KMS-11 (cell line): Measurements from ENCODE around the gene OR7C1.

Experiments used
- H2AFZ ChIP-seq: fragments of 200-600 bp; sonication (generic); 2 replicates; pipeline ENCODE4 v1.6.1; 2016; ENCODE audit warnings: antibody characterized with exemption, mixed run types, low read depth
- H3K27ac ChIP-seq: fragments of 200-600 bp; sonication (generic); 2 replicates; pipeline ENCODE4 v1.6.1; 2016; ENCODE audit warnings: mild to moderate bottlenecking, mixed run types
- H3K27me3 ChIP-seq: fragments of 200-600 bp; sonication (generic); 2 replicates; pipeline ENCODE4 v1.6.1; 2017; ENCODE audit warnings: mild to moderate bottlenecking, low read depth, mixed run types, moderate library complexity; ENCODE audit not compliant: insufficient read depth
- H3K36me3 ChIP-seq: fragments of 200-600 bp; sonication (generic); 2 replicates; pipeline ENCODE4 v1.6.1; 2017; ENCODE audit warnings: mild to moderate bottlenecking, mixed run types; ENCODE audit not compliant: insufficient read depth
- H3K4me1 ChIP-seq: fragments of 200-600 bp; sonication (generic); 2 replicates; pipeline ENCODE4 v1.6.1; 2016; ENCODE audit warnings: mild to moderate bottlenecking, low read depth, mixed run types; ENCODE audit not compliant: poor library complexity, severe bottlenecking
- H3K4me2 ChIP-seq: fragments of 200-600 bp; sonication (generic); 2 replicates; pipeline ENCODE4 v1.7.0; 2016; ENCODE audit warnings: mild to moderate bottlenecking, mixed run types
- H3K4me3 ChIP-seq: fragments of 200-600 bp; sonication (generic); IDR thresholded peaks from 2 replicates; pipeline ENCODE4 v1.6.1; 2017; ENCODE audit warnings: low read depth, low read length, mixed read lengths; ENCODE audit not compliant: insufficient read depth
- H3K79me2 ChIP-seq: fragments of 200-600 bp; sonication (generic); 2 replicates; pipeline ENCODE4 v1.6.1; 2016; ENCODE audit warnings: low read depth, mixed run types; ENCODE audit not compliant: insufficient read depth
- H3K9ac ChIP-seq: fragments of 200-600 bp; sonication (generic); 2 replicates; pipeline ENCODE4 v1.6.1; 2016; ENCODE audit warnings: mild to moderate bottlenecking, mixed run types
- H4K20me1 ChIP-seq: fragments of 200-600 bp; sonication (generic); 2 replicates; pipeline ENCODE4 v1.6.1; 2016; ENCODE audit warnings: mild to moderate bottlenecking, mixed run types; ENCODE audit not compliant: insufficient read depth
- TF ChIP-seq, protein P1 (sequence below): fragments of 200-600 bp; sonication (generic); conservative IDR thresholded peaks from 2 replicates; pipeline ENCODE4 v1.6.1; 2017; ENCODE audit warnings: low read depth, mild to moderate bottlenecking, antibody characterized with exemption, low read length, moderate library complexity, mixed read lengths

Gene OR7C1

DNA sequence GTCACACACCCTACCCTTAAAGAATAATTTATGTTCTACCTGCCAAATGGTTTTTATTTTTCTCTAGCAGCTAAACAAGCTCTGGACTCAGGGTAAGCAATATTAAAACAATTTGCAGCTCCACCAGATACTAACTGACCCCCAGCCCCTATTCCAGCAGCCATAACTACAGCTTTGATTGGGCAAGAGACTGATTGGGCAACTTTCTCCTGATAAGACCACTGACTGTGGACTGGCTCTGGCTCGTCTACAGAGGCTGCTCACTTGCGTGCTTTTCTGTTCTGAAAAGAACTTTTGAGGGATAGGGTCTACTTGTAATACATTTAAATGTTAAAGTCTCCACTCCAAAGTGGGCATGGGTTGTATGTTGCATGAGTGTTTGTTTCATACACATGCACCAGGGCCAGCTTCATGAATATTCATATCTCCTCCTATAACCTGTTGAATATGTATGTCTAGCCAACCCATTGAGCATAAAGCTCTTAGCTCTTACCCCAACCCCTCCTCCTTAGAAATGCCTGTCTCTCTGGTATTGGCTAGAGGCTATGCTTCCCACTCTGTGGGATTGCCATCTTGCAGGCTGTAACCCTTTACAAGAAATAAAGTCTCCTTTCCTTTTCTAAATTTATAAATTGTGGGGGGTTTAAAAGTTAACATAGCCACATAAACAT, 19.9 kb downstream of the OR7C1 start:
- H3K4me3 ChIP-seq = no peak overlapping the region
- H3K4me1 ChIP-seq = no peaks in the 10 kb centered on the region
- no peak overlapping the region for H3K9ac ChIP-seq
- no peaks in the 10 kb centered on the region; the same call in 1 of the 2 replicates for H3K27me3 ChIP-seq
- H3K36me3 ChIP-seq = no peaks in the 10 kb centered on the region
- H2AFZ ChIP-seq = no peak overlapping the region
- H3K4me2 ChIP-seq = no peak overlapping the region
- TF ChIP-seq, protein P1, sequence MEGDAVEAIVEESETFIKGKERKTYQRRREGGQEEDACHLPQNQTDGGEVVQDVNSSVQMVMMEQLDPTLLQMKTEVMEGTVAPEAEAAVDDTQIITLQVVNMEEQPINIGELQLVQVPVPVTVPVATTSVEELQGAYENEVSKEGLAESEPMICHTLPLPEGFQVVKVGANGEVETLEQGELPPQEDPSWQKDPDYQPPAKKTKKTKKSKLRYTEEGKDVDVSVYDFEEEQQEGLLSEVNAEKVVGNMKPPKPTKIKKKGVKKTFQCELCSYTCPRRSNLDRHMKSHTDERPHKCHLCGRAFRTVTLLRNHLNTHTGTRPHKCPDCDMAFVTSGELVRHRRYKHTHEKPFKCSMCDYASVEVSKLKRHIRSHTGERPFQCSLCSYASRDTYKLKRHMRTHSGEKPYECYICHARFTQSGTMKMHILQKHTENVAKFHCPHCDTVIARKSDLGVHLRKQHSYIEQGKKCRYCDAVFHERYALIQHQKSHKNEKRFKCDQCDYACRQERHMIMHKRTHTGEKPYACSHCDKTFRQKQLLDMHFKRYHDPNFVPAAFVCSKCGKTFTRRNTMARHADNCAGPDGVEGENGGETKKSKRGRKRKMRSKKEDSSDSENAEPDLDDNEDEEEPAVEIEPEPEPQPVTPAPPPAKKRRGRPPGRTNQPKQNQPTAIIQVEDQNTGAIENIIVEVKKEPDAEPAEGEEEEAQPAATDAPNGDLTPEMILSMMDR = no peak
- H4K20me1 ChIP-seq = no peaks in the 10 kb centered on the region
- H3K27ac ChIP-seq = no peak overlapping the region
- H3K79me2 ChIP-seq = no peaks in the 10 kb centered on the region

GRCh38 chr19:14809272-14810057, 25.5 kb downstream of the OR7C1 start:
- peaks cover 3% of the 10 kb centered on the region; the same call in 1 of the 2 replicates for H3K27me3 ChIP-seq
- H4K20me1 ChIP-seq = no peaks in the 10 kb centered on the region
- no peaks in the 10 kb centered on the region for H3K79me2 ChIP-seq
- H3K4me1 ChIP-seq = no peaks in the 10 kb centered on the region
- no peak overlapping the region for H3K4me3 ChIP-seq
- no peak overlapping the region for H3K4me2 ChIP-seq
- no peaks in the 10 kb centered on the region for H3K36me3 ChIP-seq
- TF ChIP-seq, protein P1 = no peak
- H2AFZ ChIP-seq = no peak overlapping the region
- no peak overlapping the region for H3K27ac ChIP-seq
- no peak overlapping the region for H3K9ac ChIP-seq

- TF ChIP-seq, protein P1 = no peak
- Histone ChIP-seq H3K4me1 (no peaks in the 10 kb centered on the region), H3K27ac (no peak overlapping the region), H3K4me3 (no peak overlapping the region), H4K20me1 (no peaks in the 10 kb centered on the region), H3K79me2 (no peaks in the 10 kb centered on the region), H2AFZ (no peak overlapping the region), H3K36me3 (no peaks in the 10 kb centered on the region), H3K4me2 (no peak overlapping the region), H3K9ac (no peak overlapping the region), H3K27me3 (peaks cover 3% of the 10 kb centered on the region; the same call in 1 of the 2 replicates)
These were observed 30.2 kb downstream of the OR7C1 start for GRCh38 chr19:14804765-14805164.

GRCh38 chr19:14798760-14799159, 36.2 kb downstream of the OR7C1 start:
- Histone ChIP-seq H3K27ac (no peak overlapping the region), H3K36me3 (no peaks in the 10 kb centered on the region), H4K20me1 (no peaks in the 10 kb centered on the region), H3K4me3 (no peak overlapping the region), H3K4me2 (no peak overlapping the region), H3K27me3 (no peaks in the 10 kb centered on the region; the same call in 1 of the 2 replicates), H3K4me1 (no peaks in the 10 kb centered on the region), H3K79me2 (no peaks in the 10 kb centered on the region), H2AFZ (no peak overlapping the region), H3K9ac (no peak overlapping the region)
- TF ChIP-seq, protein P1 = no peak
